ENCODE results near the gene ZNF552.
A peak's percentile ranks its signal among the peaks of the same experiment; 100 is the strongest.
"Not testable (repeated sequence)": the region's sequence is repeated elsewhere in the genome, so short reads cannot be mapped to it uniquely, and the experiment has no call there.

ZNF552 gene

DNA sequence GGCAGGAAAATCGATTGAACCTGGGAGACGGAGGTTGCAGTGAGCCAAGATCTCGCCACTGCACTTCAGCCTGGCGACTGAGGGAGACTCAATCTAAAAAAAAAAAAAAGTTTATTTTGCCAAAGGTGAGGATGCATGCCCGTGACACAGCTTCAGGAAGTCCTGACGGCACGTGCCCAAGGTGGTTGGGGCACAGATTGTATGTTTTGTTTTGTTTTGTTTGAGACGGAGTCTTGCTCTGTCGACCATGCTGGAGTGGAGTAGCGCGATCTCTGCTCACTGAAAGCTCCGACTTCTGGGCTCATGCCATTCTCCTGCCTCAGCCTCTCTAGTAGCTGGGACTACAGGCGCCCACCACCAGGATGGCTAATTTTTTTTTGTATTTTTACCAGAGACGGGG, 3.3 kb upstream of the ZNF552 start:
- DNase-seq = no peak

DNA sequence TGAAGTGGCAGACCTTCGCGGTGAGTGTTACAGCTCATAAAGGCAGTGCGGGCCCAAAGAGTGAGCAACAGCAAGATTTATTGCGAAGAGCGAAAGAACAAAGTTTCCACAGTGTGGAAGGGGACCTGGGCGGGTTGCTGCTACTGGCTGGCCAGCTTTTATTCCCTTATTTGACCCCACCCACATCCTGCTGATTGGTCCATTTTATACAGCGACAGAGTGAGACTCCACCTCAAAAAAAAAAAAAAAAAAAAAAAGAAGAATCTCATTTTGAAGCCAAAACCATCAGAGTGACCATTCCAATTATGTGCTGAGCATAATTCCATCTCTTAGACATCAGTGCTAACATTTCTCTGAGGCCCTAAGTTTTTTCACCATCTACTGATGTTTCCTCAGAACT, 1.9 kb upstream of the ZNF552 start:
- no peak for DNase-seq

DNA sequence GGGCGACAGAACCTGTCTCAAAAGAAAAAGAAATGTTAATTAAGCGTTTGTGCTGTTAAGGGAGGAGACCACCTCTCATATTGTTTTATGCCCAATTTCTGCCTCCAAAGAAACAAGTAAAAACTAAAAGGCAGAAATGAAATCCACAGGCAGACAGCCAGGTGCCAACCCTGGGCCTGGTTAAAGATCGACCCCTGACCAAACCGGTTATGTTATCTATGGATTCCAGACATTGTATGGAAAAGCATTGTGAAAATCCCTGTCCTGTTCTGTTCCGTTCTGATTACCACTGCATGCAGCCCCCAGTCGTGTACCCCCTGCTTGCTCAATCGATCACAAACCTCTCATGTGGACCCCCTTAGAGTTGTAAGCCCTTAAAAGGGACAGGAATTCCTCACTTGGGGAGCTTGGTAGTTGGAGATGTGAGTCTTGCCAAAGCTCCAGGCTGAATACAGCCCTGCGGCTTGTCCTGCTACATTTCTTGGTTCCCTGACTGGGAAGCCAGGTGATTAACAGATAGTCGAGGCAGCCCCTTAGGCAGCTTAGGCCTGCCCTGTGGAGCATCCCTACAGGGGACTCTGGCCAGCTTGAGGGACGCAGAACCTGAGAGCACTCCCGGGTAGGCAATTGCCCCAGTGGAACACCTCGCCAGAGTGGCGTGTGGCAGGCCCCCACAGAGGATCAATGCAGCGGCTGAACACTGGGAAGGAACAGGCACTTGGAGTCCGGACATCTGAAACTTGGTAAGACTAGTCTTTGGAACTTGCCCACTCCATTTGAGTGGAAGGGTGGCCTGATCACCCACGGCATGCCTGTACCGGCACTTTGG, 748 bp upstream of the ZNF552 start:
- no peak for DNase-seq

DNA sequence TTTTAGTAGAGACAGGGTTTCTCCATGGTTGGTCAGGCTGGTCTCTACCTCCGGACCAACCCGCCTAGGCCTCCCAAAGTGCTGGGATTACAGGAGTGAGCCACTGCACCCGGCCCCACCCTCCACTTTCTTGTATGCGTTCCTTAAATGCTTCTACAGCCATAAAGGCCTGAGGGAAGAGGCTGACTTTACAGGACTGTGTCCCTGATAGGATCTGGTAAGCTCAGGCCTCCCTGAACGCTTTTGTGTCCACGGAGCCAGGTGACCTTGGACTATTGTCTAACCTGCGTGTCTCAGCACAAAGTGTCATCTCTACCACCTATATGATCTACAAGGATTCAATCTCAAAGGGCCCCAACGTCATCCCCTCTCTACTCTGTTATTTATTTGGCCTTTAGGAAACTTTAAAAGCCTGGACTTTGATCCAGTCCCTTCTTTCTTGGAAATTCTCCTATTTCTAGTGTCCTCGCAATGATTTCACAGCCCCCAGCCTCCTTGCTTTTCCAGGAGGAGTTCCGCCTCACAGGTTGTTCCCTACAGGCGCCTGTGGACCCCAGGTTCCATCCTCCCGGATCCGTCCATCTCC, 701 bp downstream of the ZNF552 start:
- DNase-seq = no peak

- DNase-seq = not testable (repeated sequence)
These were observed 1.5 kb downstream of the ZNF552 start for GRCh38 chr19:57812975-57813820.

GRCh38 chr19:57812226-57812625, 2.5 kb downstream of the ZNF552 start:
- no peak for DNase-seq

DNA sequence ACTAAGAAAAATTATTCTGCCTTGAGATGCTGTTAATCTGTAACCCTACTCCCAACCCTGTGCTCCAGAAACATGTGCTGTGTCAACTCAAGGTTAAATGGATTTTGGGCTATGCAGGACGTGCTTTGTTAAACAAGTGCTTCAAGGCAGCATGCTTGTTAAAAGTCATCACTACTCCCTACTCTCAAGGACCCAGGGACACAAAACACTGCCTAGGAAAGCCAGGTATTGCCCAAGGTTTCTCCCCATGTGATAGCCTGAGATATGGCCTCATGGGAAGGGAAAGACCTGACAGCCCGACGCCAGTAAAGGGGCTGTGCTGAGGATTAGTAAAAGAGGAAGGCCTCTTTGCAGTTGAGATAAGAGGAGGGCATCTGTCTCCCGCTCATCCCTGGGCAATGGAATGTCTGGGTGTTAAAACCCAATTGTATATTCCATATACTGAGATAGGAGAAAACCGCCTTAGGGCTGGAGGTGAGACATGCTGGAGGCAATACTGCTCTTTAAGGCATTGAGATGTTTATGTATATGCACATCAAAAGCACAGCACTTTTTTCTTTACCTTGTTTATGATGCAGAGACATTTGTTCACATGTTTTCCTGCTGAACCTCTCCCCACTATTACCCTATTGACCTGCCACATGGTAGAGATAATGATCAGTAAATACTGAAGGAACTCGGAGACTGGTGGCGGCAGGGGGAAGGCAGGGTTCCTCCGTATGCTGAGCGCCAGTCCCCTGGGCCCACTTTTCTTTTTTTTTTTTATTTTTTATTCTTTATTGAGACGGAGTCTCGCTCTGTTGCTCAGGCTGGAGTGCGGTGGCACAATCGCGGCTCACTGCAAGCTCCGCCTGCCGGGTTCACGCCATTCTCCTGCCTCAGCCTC, 4.1 kb downstream of the ZNF552 start:
- DNase-seq = not testable (repeated sequence)

DNA sequence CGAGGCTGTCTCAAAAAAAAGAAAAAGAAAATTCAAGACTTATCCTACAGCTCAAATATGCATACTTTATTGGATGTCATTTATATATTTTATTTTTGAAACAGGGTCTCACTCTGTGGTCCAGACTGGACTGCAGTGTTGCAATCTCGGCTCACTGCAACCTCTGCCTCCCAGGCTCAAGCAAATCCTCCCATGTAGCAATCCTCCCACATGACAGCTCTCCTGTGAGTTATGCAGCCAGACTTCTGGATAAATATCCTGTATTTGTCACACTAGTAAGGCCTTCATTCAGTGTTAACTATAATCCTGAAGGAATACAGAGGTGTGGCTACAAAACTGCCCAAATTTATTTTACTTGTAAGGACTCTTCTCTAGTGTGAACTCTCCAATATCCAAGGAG, 7.2 kb downstream of the ZNF552 start:
- no peak for DNase-seq

- DNase-seq = peak; percentile 12
These were observed 11.0 kb downstream of the ZNF552 start for GRCh38 chr19:57803594-57804325.

- no peak for DNase-seq
These were observed 11.5 kb downstream of the ZNF552 start for GRCh38 chr19:57803265-57803593.

- DNase-seq = no peak
These were observed 12.4 kb downstream of the ZNF552 start for GRCh38 chr19:57802269-57802668.

GRCh38 chr19:57800696-57801095, 14.0 kb downstream of the ZNF552 start:
- no peak for DNase-seq

- DNase-seq = not testable (repeated sequence)
These were observed 18.1 kb downstream of the ZNF552 start for GRCh38 chr19:57796580-57796979.

- DNase-seq = no peak
These were observed 25.4 kb downstream of the ZNF552 start for GRCh38 chr19:57789288-57789687.

DNA sequence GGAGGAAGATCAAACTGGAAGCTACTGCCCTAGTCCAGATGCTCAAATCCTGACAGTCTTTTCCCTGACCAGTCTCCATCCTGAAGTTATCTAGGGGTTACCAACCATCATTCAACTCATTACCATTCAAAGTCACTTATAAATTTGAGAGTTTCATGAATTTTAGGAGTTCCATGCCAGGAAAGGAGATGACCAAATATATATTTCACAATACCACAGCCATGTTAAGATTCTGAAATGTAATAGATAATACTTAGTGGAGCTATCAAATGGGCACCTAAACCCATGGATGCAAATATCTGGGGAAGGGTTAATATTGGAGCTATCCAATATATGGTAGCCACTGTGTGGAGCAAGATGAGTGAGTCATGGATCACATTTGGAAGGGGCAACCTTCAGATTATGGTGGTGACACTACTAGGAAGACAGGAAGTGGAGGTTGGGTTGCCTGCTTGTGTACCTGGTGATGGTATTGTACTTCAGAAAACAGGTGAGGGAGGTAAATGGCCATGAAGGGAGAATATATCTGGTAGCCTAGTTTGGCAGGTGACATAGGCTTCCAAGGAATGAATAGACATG, 26.5 kb downstream of the ZNF552 start:
- no peak for DNase-seq

DNA sequence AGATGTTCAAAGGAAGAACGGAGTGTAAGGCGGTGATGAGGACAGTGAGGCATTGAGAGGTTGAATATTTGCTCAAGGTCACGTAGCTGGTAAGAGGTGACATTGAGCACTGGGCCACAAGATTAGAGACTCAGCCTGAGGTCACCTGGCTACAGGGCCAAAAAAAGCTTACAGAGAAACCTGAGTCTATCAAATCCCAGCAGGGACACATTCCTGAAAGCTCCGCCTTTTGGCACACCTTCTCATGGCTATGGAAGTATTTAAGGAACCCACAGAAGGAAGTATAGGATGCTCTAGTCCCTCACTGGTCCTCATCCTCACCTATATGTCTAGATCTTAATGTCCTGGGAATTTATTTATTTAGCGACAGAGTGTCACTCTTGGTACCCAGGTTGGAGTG, 27.8 kb downstream of the ZNF552 start:
- DNase-seq = no peak

GRCh38 chr19:57786286-57786685, 28.4 kb downstream of the ZNF552 start:
- DNase-seq = no peak

- DNase-seq = no peak
These were observed 35.4 kb downstream of the ZNF552 start for GRCh38 chr19:57779220-57779845.

DNA sequence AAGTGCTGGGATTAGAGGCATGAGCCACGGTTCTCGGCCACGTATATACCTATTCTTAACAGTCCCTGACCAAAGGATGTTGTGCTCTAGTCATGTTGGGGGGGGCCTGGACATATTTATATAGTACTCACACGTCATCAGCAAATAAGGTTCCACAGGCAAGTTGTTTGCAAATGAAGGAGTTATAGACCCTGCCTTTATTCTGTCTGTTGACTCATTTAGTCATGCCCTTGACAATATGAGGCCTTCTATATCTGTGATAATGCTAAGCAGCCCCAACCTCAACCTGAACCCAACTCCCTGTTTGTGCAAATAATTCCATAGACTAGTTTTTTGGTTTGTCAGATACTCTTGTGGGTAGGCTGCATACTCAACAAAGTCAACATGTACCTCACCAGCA, 36.4 kb downstream of the ZNF552 start:
- no peak for DNase-seq

DNA sequence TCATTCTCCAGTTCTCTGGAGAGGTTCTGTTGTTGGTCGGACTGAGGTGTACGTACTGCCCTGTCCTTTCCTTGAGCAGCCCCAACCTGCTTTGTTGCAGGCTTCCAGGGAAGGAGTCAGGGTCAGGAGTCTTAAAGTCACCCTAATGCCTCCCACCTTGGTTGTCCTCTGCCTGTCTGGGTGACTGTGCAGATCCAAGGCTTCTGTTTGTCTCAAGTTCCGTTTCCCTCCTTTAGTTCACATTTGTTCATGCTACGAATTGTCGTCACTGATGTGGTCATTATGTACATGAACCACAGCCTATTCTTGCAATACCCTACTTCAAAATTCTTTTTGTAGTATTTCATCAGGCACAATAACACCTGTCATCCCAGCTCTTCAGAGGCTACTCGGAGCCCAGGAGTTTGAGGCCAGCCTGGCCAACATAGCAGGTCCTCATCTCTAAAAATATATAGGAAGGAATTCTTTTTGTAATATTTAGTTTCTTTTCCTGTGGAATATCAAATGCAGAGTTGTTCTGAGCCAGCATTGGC, 37.9 kb downstream of the ZNF552 start:
- DNase-seq = no peak

DNA sequence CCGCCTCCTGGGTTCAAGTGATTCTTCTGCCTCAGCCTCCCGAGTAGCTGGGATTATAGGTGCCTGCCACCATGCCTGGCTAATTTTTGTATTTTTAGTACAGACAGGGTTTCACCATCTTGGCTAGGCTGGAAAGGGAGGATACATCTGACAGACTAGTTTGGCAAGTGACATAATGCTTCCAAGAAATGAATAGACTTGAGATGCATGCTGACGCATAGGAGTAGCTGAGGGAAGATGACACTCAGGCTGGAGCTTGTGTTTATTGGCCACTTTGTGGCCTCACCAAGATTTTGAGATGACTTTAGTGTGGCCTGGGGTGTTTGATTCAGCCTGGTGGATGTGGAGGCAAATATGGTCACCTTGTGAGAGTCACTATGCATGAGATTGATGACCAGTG, 41.2 kb downstream of the ZNF552 start:
- no peak for DNase-seq

All from GDM1 (cell line).